ENCODE measurements around the gene EPS8L3. TPM values are rescaled to one million over a fixed set of nuclear protein-coding genes. Genes with fewer than 3 reads are reported as not detected.

Gene EPS8L3
- total and polyA plus RNA-seq, 10 of the 15 experiments (the other 5 are each of a cell fraction or from before 2014, with no cell fraction given) = not detected

GRCh38 chr1:109781806-109782205 is 18.1 kb upstream of the EPS8L3 start:
- no peaks in the 10 kb centered on the region for H4K20me1 ChIP-seq (ENCODE audit: control insufficient read depth, insufficient read depth)
- no peak overlapping the region for H3K4me3 ChIP-seq
- no peaks in the 10 kb centered on the region; a peak in 1 of 4 replicates for H3K27me3 ChIP-seq (replicated peaks in 1 of 2; ENCODE audit: control insufficient read depth in 2 of 2, insufficient read depth in 2 of 2, low read length in 1 of 2)
- H3K4me2 ChIP-seq (ENCODE audit: control insufficient read depth, insufficient read depth) = no peak overlapping the region
- ChIA-PET SMC1A (ENCODE audit: uncharacterized antibody, unreplicated experiment) (interaction anchor here (0.7 to 23.1 kb wide), 4 partner anchors 9 to 201 kb away, joined by 3 to 431 read pairs (median 5); partner anchors contain the start of gene AHCYL1), POLR2A (no interaction called here), RAD21 (ENCODE audit: unreplicated experiment) (interaction anchor here (1.3 to 14.8 kb wide), 3 partner anchors 8 to 229 kb away, joined by 3 to 390 read pairs (median 4); partner anchors contain the start of gene AHCYL1), CTCF (interaction anchor here (0.6 to 27.2 kb wide), 8 partner anchors 9 to 198 kb away, joined by 3 to 759 read pairs (median 3); partner anchors contain the start of gene AHCYL1)
- WGBS (ENCODE audit: insufficient coverage, insufficient replicate concordance, low lambda C conversion rate, missing lambda C conversion rate) = 19% methylated on average over 2 of the region's 2 CpGs
- intact Hi-C loops (cut with micrococcal nuclease; ENCODE audit: unreplicated experiment) = no loop called here
- no TSS peak for BruUV-seq (replicated peaks)
- TF ChIP-seq ZNF384 (IDR thresholded peaks at IDR 0.05; ENCODE audit: borderline replicate concordance, low read depth, low read length) (no peak), NFIC (IDR thresholded peaks at IDR 0.05; ENCODE audit: low read depth, low read length) (no peak)
- no peak for ATAC-seq
- in situ Hi-C loops (cut with MboI) = no loop called here
- no peaks in the 10 kb centered on the region for H3K4me1 ChIP-seq (ENCODE audit: control insufficient read depth, insufficient read depth, low read length)
- H3K9ac ChIP-seq (ENCODE audit: control insufficient read depth, insufficient read depth, low read length) = no peak overlapping the region
- no peak overlapping the region for H3K27ac ChIP-seq (ENCODE audit: control insufficient read depth, insufficient read depth)
- peaks cover 5% of the 10 kb centered on the region for H3K9me3 ChIP-seq (replicated peaks; ENCODE audit: control insufficient read depth, insufficient read depth, low read length)
- no peak for FAIRE-seq
- H3K36me3 ChIP-seq (ENCODE audit: control insufficient read depth in 2 of 2, insufficient read depth in 2 of 2, low read length in 1 of 2) = no peaks in the 10 kb centered on the region
- no peaks in the 10 kb centered on the region for H3K79me2 ChIP-seq (ENCODE audit: control insufficient read depth, insufficient read depth, low read length)
- no peak for DNase-seq (ENCODE audit: low read depth, low spot score)
- no peak overlapping the region for H2AFZ ChIP-seq (ENCODE audit: control insufficient read depth, low read depth, low read length)

GRCh38 chr1:109780982-109781381 is 17.3 kb upstream of the EPS8L3 start:
- ChIA-PET CTCF (interaction anchor here (0.6 to 27.2 kb wide), 7 partner anchors 9 to 199 kb away, joined by 3 to 759 read pairs (median 3); partner anchors contain the start of gene AHCYL1), POLR2A (no interaction called here), RAD21 (ENCODE audit: unreplicated experiment) (interaction anchor here (0.6 to 14.8 kb wide), 3 partner anchors 199 to 954 kb away, joined by 3 to 390 read pairs (median 3); partner anchors contain the start of gene AHCYL1), SMC1A (ENCODE audit: uncharacterized antibody, unreplicated experiment) (interaction anchor here (0.6 to 23.1 kb wide), 3 partner anchors 10 to 202 kb away, joined by 3 to 431 read pairs (median 6); partner anchors contain the start of gene AHCYL1)
- DNase-seq (ENCODE audit: low read depth, low spot score) (no peak), FAIRE-seq (no peak), ATAC-seq (no peak)
- Histone ChIP-seq H3K4me3 (no peak overlapping the region), H3K4me2 (ENCODE audit: control insufficient read depth, insufficient read depth) (no peak overlapping the region), H3K36me3 (ENCODE audit: control insufficient read depth in 2 of 2, insufficient read depth in 2 of 2, low read length in 1 of 2) (no peaks in the 10 kb centered on the region), H3K9ac (ENCODE audit: control insufficient read depth, insufficient read depth, low read length) (no peak overlapping the region), H3K27ac (ENCODE audit: control insufficient read depth, insufficient read depth) (no peak overlapping the region), H2AFZ (ENCODE audit: control insufficient read depth, low read depth, low read length) (no peak overlapping the region), H3K79me2 (ENCODE audit: control insufficient read depth, insufficient read depth, low read length) (no peaks in the 10 kb centered on the region), H4K20me1 (ENCODE audit: control insufficient read depth, insufficient read depth) (no peaks in the 10 kb centered on the region), H3K9me3 (replicated peaks; ENCODE audit: control insufficient read depth, insufficient read depth, low read length) (peaks cover 5% of the 10 kb centered on the region), H3K4me1 (ENCODE audit: control insufficient read depth, insufficient read depth, low read length) (no peaks in the 10 kb centered on the region), H3K27me3 (replicated peaks in 1 of 2; ENCODE audit: control insufficient read depth in 2 of 2, insufficient read depth in 2 of 2, low read length in 1 of 2) (no peaks in the 10 kb centered on the region)
- 0% methylated on average over 1 of the region's 1 CpG for WGBS (ENCODE audit: insufficient coverage, insufficient replicate concordance, low lambda C conversion rate, missing lambda C conversion rate)
- TF ChIP-seq RUNX3 (IDR thresholded peaks at IDR 0.05; ENCODE audit: low read length) = no peak
- TF ChIP-seq E2F8 (IDR thresholded peaks at IDR 0.05; ENCODE audit: low read depth, partially characterized antibody) = no peak
- TF ChIP-seq MXI1 (IDR thresholded peaks at IDR 0.05; ENCODE audit: low read depth, low read length) = no peak
- TF ChIP-seq SPI1 (IDR thresholded peaks at IDR 0.05; ENCODE audit: borderline replicate concordance, insufficient read depth, low read depth, low read length) = no peak
- no peak for TF ChIP-seq CREM (IDR thresholded peaks at IDR 0.05; ENCODE audit: low read depth)
- TF ChIP-seq POU2F2 (IDR thresholded peaks at IDR 0.05; ENCODE audit: borderline replicate concordance, low read depth, low read length) = no peak
- TF ChIP-seq FOXM1 (IDR thresholded peaks at IDR 0.05; ENCODE audit: low read depth, low read length) = no peak
- no peak for TF ChIP-seq CREB1 (IDR thresholded peaks at IDR 0.05; ENCODE audit: low read depth)
- no peak for TF ChIP-seq MYB (IDR thresholded peaks at IDR 0.05; ENCODE audit: borderline replicate concordance, low read depth, low read length)
- in situ Hi-C loops (cut with MboI) (no loop called here), intact Hi-C loops (cut with micrococcal nuclease; ENCODE audit: unreplicated experiment) (no loop called here)
- no TSS peak for BruUV-seq (replicated peaks)

All from GM12878 (cell line).